Heart left ventricle (tissue), 16 donors: ENCODE measurements around the gene REELD1. TPM values are rescaled to one million over a fixed set of nuclear protein-coding genes. Genes with fewer than 3 reads are reported as not detected.

Source experiments
- ATAC-seq, 4 donors: fragments of 200-7000 bp; cut with Tn5 transposase; one replicate each; pipeline ENCODE4 v1.9.1; 2020 to 2022; ENCODE audit warnings: moderate library complexity in 4 of 4, mild to moderate bottlenecking in 3 of 4, moderate number of reproducible peaks in 1 of 4
- DNase-seq, 5 donors: peaks; one replicate each; pipeline ENCODE4 v3.0.0-alpha.2; 2020
- H3K27ac ChIP-seq, 12 donors: fragments of 200-600 bp; sonication (generic) in 4 of 12; one replicate each; pipeline versions ENCODE4 v1.5.0 to v1.8.0; 2016 to 2022; ENCODE audit warnings: mild to moderate bottlenecking in 2 of 12
- H3K27me3 ChIP-seq, 9 donors: fragments of 200-600 bp; sonication (generic) in 2 of 9; one replicate each; pipeline versions ENCODE4 v1.5.1 to v1.8.0; 2016 to 2022; ENCODE audit warnings: mild to moderate bottlenecking in 3 of 9
- H3K36me3 ChIP-seq, 9 donors: fragments of 200-600 bp; sonication (generic) in 2 of 9; one replicate each; pipeline versions ENCODE4 v1.5.0 to v1.8.0; 2018 to 2022; ENCODE audit warnings: mild to moderate bottlenecking in 2 of 9
- H3K4me1 ChIP-seq, 12 donors: fragments of 200-600 bp; sonication (generic) in 4 of 12; one replicate each; pipeline versions ENCODE4 v1.5.0 to v1.8.0; 2016 to 2022; ENCODE audit warnings: mild to moderate bottlenecking in 3 of 12
- H3K4me3 ChIP-seq, 12 donors: fragments of 200-600 bp; sonication (generic) in 4 of 12; one replicate each; pipeline versions ENCODE4 v1.5.0 to v1.8.0; 2017 to 2022; ENCODE audit warnings: mild to moderate bottlenecking in 9 of 12, moderate library complexity in 4 of 12
- H3K9me3 ChIP-seq, 12 donors: fragments of 200-600 bp; sonication (generic) in 4 of 12; one replicate each; pipeline versions ENCODE4 v1.5.0 to v1.8.0; 2016 to 2022; ENCODE audit warnings: mild to moderate bottlenecking in 1 of 12
- CTCF ChIP-seq, 12 donors: fragments of 200-600 bp; sonication (generic) in 4 of 12; IDR thresholded peaks; one replicate each; pipeline versions ENCODE4 v1.5.0 to v1.8.0; 2018 to 2022; ENCODE audit warnings: antibody characterized with exemption in 12 of 12, mild to moderate bottlenecking in 5 of 12
- POLR2A ChIP-seq, 2 donors: fragments of 450-650 bp; IDR thresholded peaks; one replicate each; pipeline ENCODE4 v1.6.1; 2017; ENCODE audit warnings: antibody characterized with exemption in 2 of 2, mild to moderate bottlenecking in 2 of 2, moderate library complexity in 2 of 2
- WGBS, 4 donors: extraction: QIAGEN DNeasy Blood & Tissue Kit in 2 of 4; methylation state at CpG; one replicate each; pipeline versions ENCODE4 v1.1.5 to v1.1.7; 2013 to 2018; 5-methylcytosine and 5-hydroxymethylcytosine counted together
- intact Hi-C, 10 donors: fragments of 100-400 bp; cut with DNase I; formaldehyde crosslinking; loops; one replicate each; pipeline versions ENCODE4 v1.11.1 to v1.14.2; 2022
- polyA plus RNA-seq, 2 donors: library from polyadenylated mRNA; stranded (reverse); fragments of 200-250 nt; gene quantifications; one replicate each; pipeline ENCODE4 v1.2.3, GENCODE V29; 2013
- total RNA-seq, 9 donors: library from RNA; depleted of rRNA in 2 of 9; stranded (reverse); fragments of >200 nt in 2 of 9; fragmentation: NEBNext Ultra II Directional in 3 of 9; extraction: Animal tissue kit (Norgen Biotek cat#: 25700) in 3 of 9; gene quantifications; one replicate each; pipeline versions ENCODE4 v1.1.0 to v1.2.4, GENCODE V29; 2016 to 2023
- donor health status: ischemic (EF 13 %, LVEDD 7.1; RV severe dilation, severe dysfunction).
- donor health status: healthy with polysubstance abuse.
- donor health status: DM: no; HTN: yes; CAD: no.
- donor health status: DM: no; HTN: no; CAD: no.
- donor health status: ischemic (EF 25% LVEDD 6.9; RV normal size, moderate dysfunction).
- donor health status: ischemic (EF 25% LVEDD 5.7; RV mildly dilated, moderate dysfunction).
- donor health status: healthy.
- donor health status: DM: yes; HTN: yes; CAD: no.
- donor health status: ischemic (EF 35%, LVEDD 5.7; RV mildly dilated, moderate dysfunction).
- donor health status: nonischemic (EF 11% LVEDD 7.7; RV severe dilation, severe dysfunction).
- donor health status: DM: yes; HTN: yes; CAD: no.
- donor health status: PGD.
- donor health status: ischemic (EF 29% LVEDD 5.4; RV normal size, mild dysfunction).
- donor health status: nonischemic (EF 23%, LVEDD 6.1; RV moderate dilation, normal function).

REELD1 gene
- total and polyA plus RNA-seq, 11 donors = 0.04 to 0.84 (median 0.21) TPM; not detected in 5

GRCh38 chr4:146256328-146256727, 42.0 kb downstream of the REELD1 start:
- WGBS, 4 donors = 48 to 57% (median 52%) methylated on average over 1 of the region's 1 CpG
- Histone ChIP-seq H3K9me3 (no peaks in the 10 kb centered on the region), H3K4me1 (peaks cover 0 to 3% (median 0%) of the 10 kb centered on the region in 12 donors), H3K36me3 (peaks cover 0 to 20% (median 6%) of the 10 kb centered on the region in 9 donors), H3K27ac (no peak overlapping the region), H3K4me3 (no peak overlapping the region), H3K27me3 (no peaks in the 10 kb centered on the region)
- DNase-seq (no peak), ATAC-seq (no peak)
- intact Hi-C loops = no loop called here
- TF ChIP-seq POLR2A (IDR thresholded peaks at IDR 0.05) (no peak), CTCF (IDR thresholded peaks at IDR 0.05) (no peak)

DNA sequence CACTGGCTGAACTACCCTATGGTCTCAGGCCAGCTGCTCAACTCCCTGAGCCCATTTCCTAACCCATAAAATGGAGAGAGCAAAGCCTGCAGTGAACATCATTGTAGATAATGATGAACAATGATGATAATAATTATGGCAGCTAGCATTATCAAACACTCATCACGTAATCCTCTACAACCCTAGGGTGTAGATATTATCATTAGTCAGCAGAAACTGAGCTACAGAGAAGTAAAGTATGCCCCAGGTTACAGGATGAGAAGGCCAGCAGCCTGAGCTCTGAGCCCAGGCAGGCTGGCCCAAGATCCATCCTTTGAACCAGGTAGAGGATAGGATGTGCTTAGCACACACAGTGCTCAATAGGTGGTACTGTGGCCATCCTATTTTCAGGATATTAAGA, 43.2 kb downstream of the REELD1 start:
- no peak for TF ChIP-seq POLR2A (IDR thresholded peaks at IDR 0.05)
- no peak for TF ChIP-seq CTCF (IDR thresholded peaks at IDR 0.05)
- Histone ChIP-seq H3K4me3 (no peak overlapping the region), H3K4me1 (peaks cover 0 to 3% (median 0%) of the 10 kb centered on the region in 12 donors), H3K36me3 (peaks cover 0 to 20% (median 6%) of the 10 kb centered on the region in 9 donors), H3K27me3 (no peaks in the 10 kb centered on the region), H3K27ac (no peak overlapping the region), H3K9me3 (no peaks in the 10 kb centered on the region)
- no peak for DNase-seq
- ATAC-seq = no peak
- WGBS, 4 donors = 93 to 100% (median 97%) methylated on average over 1 of the region's 1 CpG
- intact Hi-C loops = no loop called here

DNA sequence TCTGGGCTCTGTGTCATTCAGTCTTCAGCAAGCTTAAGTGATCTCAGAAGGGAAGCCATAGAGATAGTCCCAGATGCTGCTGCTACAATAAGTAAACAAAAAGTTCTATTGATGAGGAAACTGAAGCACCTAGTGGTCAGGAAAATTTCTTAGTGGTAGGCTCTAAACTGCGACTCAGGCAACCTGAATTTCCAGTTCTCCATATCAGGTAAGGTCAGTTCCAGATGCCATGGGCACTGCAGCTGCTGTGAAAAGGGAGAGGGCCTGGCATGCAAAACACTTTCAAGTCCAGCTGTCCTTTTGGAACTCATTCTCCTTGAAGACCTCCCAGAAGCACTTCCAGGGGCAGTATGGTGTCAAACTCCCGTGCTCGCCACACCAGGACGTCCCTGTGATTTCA, 46.2 kb downstream of the REELD1 start:
- peaks cover 0 to 16% (median 6%) of the 10 kb centered on the region in 9 donors for H3K36me3 ChIP-seq
- intact Hi-C loops = no loop called here
- no peaks in the 10 kb centered on the region for H3K27me3 ChIP-seq
- H3K27ac ChIP-seq = no peak overlapping the region
- H3K9me3 ChIP-seq = no peaks in the 10 kb centered on the region
- no peak for DNase-seq
- no peak overlapping the region for H3K4me3 ChIP-seq
- TF ChIP-seq CTCF (IDR thresholded peaks at IDR 0.05) (no peak), POLR2A (IDR thresholded peaks at IDR 0.05) (no peak)
- H3K4me1 ChIP-seq = peaks cover 0 to 3% (median 0%) of the 10 kb centered on the region in 12 donors
- no peak for ATAC-seq
- WGBS, 4 donors = 96 to 98% (median 97%) methylated on average over 4 of the region's 4 CpGs

GRCh38 chr4:146261041-146261440, 46.7 kb downstream of the REELD1 start:
- Histone ChIP-seq H3K36me3 (peaks cover 0 to 16% (median 4%) of the 10 kb centered on the region in 9 donors), H3K4me1 (peaks cover 0 to 2% (median 0%) of the 10 kb centered on the region in 12 donors), H3K27ac (no peak overlapping the region), H3K9me3 (no peaks in the 10 kb centered on the region), H3K4me3 (no peak overlapping the region), H3K27me3 (no peaks in the 10 kb centered on the region)
- 85 to 94% (median 92%) methylated on average over 2 of the region's 2 CpGs for WGBS, 4 donors
- intact Hi-C loops = no loop called here
- no peak for ATAC-seq
- TF ChIP-seq POLR2A (IDR thresholded peaks at IDR 0.05) = no peak
- no peak for TF ChIP-seq CTCF (IDR thresholded peaks at IDR 0.05)
- no peak for DNase-seq
